Vagina (tissue), 2 donors: ENCODE measurements around the gene ZNF503.

Experiments used
- POLR2A ChIP-seq, 2 donors: fragments of 450-650 bp; IDR thresholded peaks; one replicate each; pipeline ENCODE4 v1.6.1; 2017; ENCODE audit warnings: antibody characterized with exemption in 2 of 2, mild to moderate bottlenecking in 2 of 2, moderate library complexity in 2 of 2
- TF ChIP-seq, protein P1 (sequence below), 3 experiments: fragments of 450-650 bp in 2 of 3; fragments of 200-600 bp in 1 of 3; sonication (generic) in 1 of 3; IDR thresholded peaks; one replicate each; pipeline ENCODE4 v1.5.1; 2017 to 2019; ENCODE audit warnings: antibody characterized with exemption in 3 of 3, mild to moderate bottlenecking in 2 of 3, moderate library complexity in 2 of 3

DNA sequence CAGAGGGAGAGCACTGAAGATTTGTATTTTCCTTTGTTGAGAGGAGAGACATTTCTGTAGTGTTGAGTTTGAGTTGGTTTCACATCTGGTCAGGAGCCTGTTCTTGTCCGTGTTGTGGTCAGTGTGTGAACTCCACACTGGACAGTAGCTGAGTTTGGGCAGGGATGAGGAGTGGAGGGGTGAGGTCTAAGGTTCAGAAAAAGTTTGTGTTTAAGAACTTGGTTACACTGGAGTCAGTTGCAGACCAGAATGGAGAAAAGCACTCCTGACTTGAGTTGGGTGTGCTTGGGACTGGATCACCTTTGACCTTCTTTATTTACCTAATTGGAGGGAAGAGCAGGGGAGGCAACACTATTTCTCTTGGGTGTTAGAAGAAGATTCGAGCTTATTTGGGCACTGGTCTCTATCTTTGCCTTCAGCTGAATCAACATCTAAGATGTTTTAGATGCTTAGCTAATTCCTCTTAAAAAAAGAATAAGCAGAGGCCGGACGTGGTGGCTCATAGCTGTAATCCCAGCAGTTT, 38.8 kb upstream of the ZNF503 start:
- TF ChIP-seq, protein P1, sequence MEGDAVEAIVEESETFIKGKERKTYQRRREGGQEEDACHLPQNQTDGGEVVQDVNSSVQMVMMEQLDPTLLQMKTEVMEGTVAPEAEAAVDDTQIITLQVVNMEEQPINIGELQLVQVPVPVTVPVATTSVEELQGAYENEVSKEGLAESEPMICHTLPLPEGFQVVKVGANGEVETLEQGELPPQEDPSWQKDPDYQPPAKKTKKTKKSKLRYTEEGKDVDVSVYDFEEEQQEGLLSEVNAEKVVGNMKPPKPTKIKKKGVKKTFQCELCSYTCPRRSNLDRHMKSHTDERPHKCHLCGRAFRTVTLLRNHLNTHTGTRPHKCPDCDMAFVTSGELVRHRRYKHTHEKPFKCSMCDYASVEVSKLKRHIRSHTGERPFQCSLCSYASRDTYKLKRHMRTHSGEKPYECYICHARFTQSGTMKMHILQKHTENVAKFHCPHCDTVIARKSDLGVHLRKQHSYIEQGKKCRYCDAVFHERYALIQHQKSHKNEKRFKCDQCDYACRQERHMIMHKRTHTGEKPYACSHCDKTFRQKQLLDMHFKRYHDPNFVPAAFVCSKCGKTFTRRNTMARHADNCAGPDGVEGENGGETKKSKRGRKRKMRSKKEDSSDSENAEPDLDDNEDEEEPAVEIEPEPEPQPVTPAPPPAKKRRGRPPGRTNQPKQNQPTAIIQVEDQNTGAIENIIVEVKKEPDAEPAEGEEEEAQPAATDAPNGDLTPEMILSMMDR (IDR thresholded peaks at IDR 0.05): no peak
- no peak for TF ChIP-seq POLR2A (IDR thresholded peaks at IDR 0.05)
